ENCODE results near the gene KCNJ2.

The KCNJ2 gene

GRCh38 chr17:70120425-70120824 is 48.9 kb upstream of the KCNJ2 start:
- ATAC-seq (ENCODE audit: insufficient read depth, low read depth) (no peak), DNase-seq (no peak)
- Histone ChIP-seq H2AFZ (ENCODE audit: low read depth, low read length) (no peak overlapping the region), H3K27me3 (ENCODE audit: insufficient read depth, low read length, poor library complexity) (no peaks in the 10 kb centered on the region), H3K36me3 (ENCODE audit: insufficient read depth, low read length) (no peaks in the 10 kb centered on the region), H3K9me3 (ENCODE audit: insufficient read depth, low read length, severe bottlenecking) (no peaks in the 10 kb centered on the region), H3K4me2 (ENCODE audit: insufficient read depth, low read length) (no peak overlapping the region), H3K79me2 (ENCODE audit: insufficient read depth, low read length) (no peaks in the 10 kb centered on the region), H3K4me3 (ENCODE audit: low read depth in 1 of 2, low read length in 2 of 2) (no peak overlapping the region), H3K27ac (ENCODE audit: low read length) (no peak overlapping the region), H3K4me1 (ENCODE audit: insufficient read depth, low read length) (no peaks in the 10 kb centered on the region), H3K9ac (ENCODE audit: low read depth, low read length) (no peak overlapping the region), H4K20me1 (ENCODE audit: insufficient read depth, low read length) (no peaks in the 10 kb centered on the region)
- no peak for TF ChIP-seq EZH2 (IDR thresholded peaks at IDR 0.05; ENCODE audit: borderline replicate concordance, low read depth, low read length, severe bottlenecking)

- Histone ChIP-seq H3K4me2 (ENCODE audit: insufficient read depth, low read length) (no peak overlapping the region), H3K9ac (ENCODE audit: low read depth, low read length) (no peak overlapping the region), H3K9me3 (ENCODE audit: insufficient read depth, low read length, severe bottlenecking) (no peaks in the 10 kb centered on the region), H3K4me1 (ENCODE audit: insufficient read depth, low read length) (no peaks in the 10 kb centered on the region), H3K79me2 (ENCODE audit: insufficient read depth, low read length) (no peaks in the 10 kb centered on the region), H3K27me3 (ENCODE audit: insufficient read depth, low read length, poor library complexity) (no peaks in the 10 kb centered on the region), H4K20me1 (ENCODE audit: insufficient read depth, low read length) (no peaks in the 10 kb centered on the region), H3K27ac (ENCODE audit: low read length) (no peak overlapping the region), H3K36me3 (ENCODE audit: insufficient read depth, low read length) (no peaks in the 10 kb centered on the region), H2AFZ (ENCODE audit: low read depth, low read length) (no peak overlapping the region), H3K4me3 (ENCODE audit: low read depth in 1 of 2, low read length in 2 of 2) (no peak overlapping the region)
- no peak for ATAC-seq (ENCODE audit: insufficient read depth, low read depth)
- TF ChIP-seq CTCF (IDR thresholded peaks at IDR 0.05; ENCODE audit: borderline replicate concordance, extremely low read depth, low read length, poor library complexity, severe bottlenecking) (no peak), EZH2 (IDR thresholded peaks at IDR 0.05; ENCODE audit: borderline replicate concordance, low read depth, low read length, severe bottlenecking) (no peak)
- DNase-seq, result no peak
Observed at GRCh38 chr17:70121126-70121525, 48.2 kb upstream of the KCNJ2 start.

GRCh38 chr17:70123193-70123592 is 46.1 kb upstream of the KCNJ2 start:
- H3K27me3 ChIP-seq (ENCODE audit: insufficient read depth, low read length, poor library complexity), result no peaks in the 10 kb centered on the region
- no peak overlapping the region for H3K27ac ChIP-seq (ENCODE audit: low read length)
- H3K4me1 ChIP-seq (ENCODE audit: insufficient read depth, low read length), result no peaks in the 10 kb centered on the region
- H2AFZ ChIP-seq (ENCODE audit: low read depth, low read length), result no peak overlapping the region
- H3K4me3 ChIP-seq (ENCODE audit: low read depth in 1 of 2, low read length in 2 of 2), result no peak overlapping the region
- H4K20me1 ChIP-seq (ENCODE audit: insufficient read depth, low read length), result no peaks in the 10 kb centered on the region
- no peak for DNase-seq
- H3K9ac ChIP-seq (ENCODE audit: low read depth, low read length), result no peak overlapping the region
- H3K9me3 ChIP-seq (ENCODE audit: insufficient read depth, low read length, severe bottlenecking), result no peaks in the 10 kb centered on the region
- no peaks in the 10 kb centered on the region for H3K79me2 ChIP-seq (ENCODE audit: insufficient read depth, low read length)
- no peak for ATAC-seq (ENCODE audit: insufficient read depth, low read depth)
- no peak for TF ChIP-seq CTCF (IDR thresholded peaks at IDR 0.05; ENCODE audit: borderline replicate concordance, extremely low read depth, low read length, poor library complexity, severe bottlenecking)
- no peak for TF ChIP-seq EZH2 (IDR thresholded peaks at IDR 0.05; ENCODE audit: borderline replicate concordance, low read depth, low read length, severe bottlenecking)
- H3K4me2 ChIP-seq (ENCODE audit: insufficient read depth, low read length), result no peak overlapping the region
- H3K36me3 ChIP-seq (ENCODE audit: insufficient read depth, low read length), result no peaks in the 10 kb centered on the region

GRCh38 chr17:70124723-70125122 is 44.6 kb upstream of the KCNJ2 start:
- no peaks in the 10 kb centered on the region for H3K4me1 ChIP-seq (ENCODE audit: insufficient read depth, low read length)
- no peak for ATAC-seq (ENCODE audit: insufficient read depth, low read depth)
- no peak overlapping the region for H3K4me3 ChIP-seq (ENCODE audit: low read depth in 1 of 2, low read length in 2 of 2)
- no peak overlapping the region for H2AFZ ChIP-seq (ENCODE audit: low read depth, low read length)
- H4K20me1 ChIP-seq (ENCODE audit: insufficient read depth, low read length), result no peaks in the 10 kb centered on the region
- DNase-seq, result no peak
- H3K9me3 ChIP-seq (ENCODE audit: insufficient read depth, low read length, severe bottlenecking), result no peaks in the 10 kb centered on the region
- no peaks in the 10 kb centered on the region for H3K36me3 ChIP-seq (ENCODE audit: insufficient read depth, low read length)
- H3K9ac ChIP-seq (ENCODE audit: low read depth, low read length), result no peak overlapping the region
- no peak for TF ChIP-seq EZH2 (IDR thresholded peaks at IDR 0.05; ENCODE audit: borderline replicate concordance, low read depth, low read length, severe bottlenecking)
- TF ChIP-seq CTCF (IDR thresholded peaks at IDR 0.05; ENCODE audit: borderline replicate concordance, extremely low read depth, low read length, poor library complexity, severe bottlenecking), result no peak
- no peaks in the 10 kb centered on the region for H3K27me3 ChIP-seq (ENCODE audit: insufficient read depth, low read length, poor library complexity)
- no peak overlapping the region for H3K27ac ChIP-seq (ENCODE audit: low read length)
- H3K4me2 ChIP-seq (ENCODE audit: insufficient read depth, low read length), result no peak overlapping the region
- H3K79me2 ChIP-seq (ENCODE audit: insufficient read depth, low read length), result no peaks in the 10 kb centered on the region

All from DND-41 (cell line).